Peyer's patch (tissue), 4 donors: Measurements from ENCODE around the gene DNAJB1. TPM values are rescaled to one million over a fixed set of nuclear protein-coding genes. Genes with fewer than 3 reads are reported as not detected.

Source experiments
- DNase-seq, 3 donors: peaks; one replicate each; pipeline ENCODE4 v3.0.0-alpha.2; 2017 to 2019
- H3K27ac ChIP-seq, 4 donors: fragments of 200-600 bp; sonication (generic); one replicate each; pipeline ENCODE4 v1.5.1; 2016 to 2019
- H3K27me3 ChIP-seq, 2 donors: fragments of 200-600 bp; sonication (generic); one replicate each; pipeline ENCODE4 v1.5.1; 2019
- H3K36me3 ChIP-seq, 3 donors: fragments of 200-600 bp; sonication (generic); one replicate each; pipeline ENCODE4 v1.5.1; 2016 to 2019
- H3K4me1 ChIP-seq, 4 donors: fragments of 200-600 bp; sonication (generic); one replicate each; pipeline ENCODE4 v1.5.1; 2016 to 2019
- H3K4me3 ChIP-seq, 4 donors: fragments of 200-600 bp; sonication (generic); 1 replicate in 3 of 4; 2 replicates in 1 of 4; pipeline ENCODE4 v1.5.1; 2016 to 2019; ENCODE audit warnings: mild to moderate bottlenecking in 1 of 4
- H3K9me3 ChIP-seq, 4 donors: fragments of 200-600 bp; sonication (generic); one replicate each; pipeline ENCODE4 v1.5.1; 2016 to 2019; ENCODE audit warnings: mild to moderate bottlenecking in 1 of 4
- POLR2A ChIP-seq, 2 donors: fragments of 450-650 bp; IDR thresholded peaks; one replicate each; pipeline ENCODE4 v1.5.1; 2017; ENCODE audit warnings: antibody characterized with exemption in 2 of 2, mild to moderate bottlenecking in 2 of 2, moderate library complexity in 2 of 2
- total RNA-seq, 4 donors: library from RNA; depleted of rRNA; stranded (reverse); fragments of >200 nt; gene quantifications; one replicate each; pipeline ENCODE4 v1.1.0, GENCODE V29; 2016
- TF ChIP-seq, protein P1 (sequence below), 6 experiments: fragments of 450-650 bp in 4 of 6; fragments of 200-600 bp in 2 of 6; sonication (generic) in 1 of 6; IDR thresholded peaks; one replicate each; pipeline ENCODE4 v1.5.1; 2017 to 2019; ENCODE audit warnings: antibody characterized with exemption in 6 of 6, mild to moderate bottlenecking in 3 of 6, moderate library complexity in 1 of 6

The DNAJB1 gene
- total RNA-seq, 4 donors from 2014 or later: 34.5 to 60.2 (median 54.1) TPM

DNA sequence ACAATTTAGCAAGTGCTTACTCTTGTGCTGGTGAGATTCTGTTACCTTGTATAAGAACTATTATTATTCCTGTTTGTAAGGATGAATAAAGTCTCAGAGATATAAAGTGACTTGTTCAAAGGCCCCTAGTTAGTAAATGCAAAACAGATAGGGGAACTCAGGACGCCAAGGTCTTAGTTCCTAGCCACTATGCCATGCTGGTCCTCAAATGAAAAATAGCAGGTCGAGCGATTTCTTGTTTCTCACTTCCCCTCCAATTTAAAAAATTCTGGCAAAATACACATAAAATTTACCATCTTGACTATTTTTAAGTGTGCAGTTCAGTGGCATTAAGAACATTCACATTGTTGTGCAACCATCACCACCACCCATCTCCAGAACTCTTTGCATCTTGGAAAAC is 12.3 kb upstream of the DNAJB1 start:
- TF ChIP-seq POLR2A (IDR thresholded peaks at IDR 0.05): no peak
- TF ChIP-seq, protein P1, sequence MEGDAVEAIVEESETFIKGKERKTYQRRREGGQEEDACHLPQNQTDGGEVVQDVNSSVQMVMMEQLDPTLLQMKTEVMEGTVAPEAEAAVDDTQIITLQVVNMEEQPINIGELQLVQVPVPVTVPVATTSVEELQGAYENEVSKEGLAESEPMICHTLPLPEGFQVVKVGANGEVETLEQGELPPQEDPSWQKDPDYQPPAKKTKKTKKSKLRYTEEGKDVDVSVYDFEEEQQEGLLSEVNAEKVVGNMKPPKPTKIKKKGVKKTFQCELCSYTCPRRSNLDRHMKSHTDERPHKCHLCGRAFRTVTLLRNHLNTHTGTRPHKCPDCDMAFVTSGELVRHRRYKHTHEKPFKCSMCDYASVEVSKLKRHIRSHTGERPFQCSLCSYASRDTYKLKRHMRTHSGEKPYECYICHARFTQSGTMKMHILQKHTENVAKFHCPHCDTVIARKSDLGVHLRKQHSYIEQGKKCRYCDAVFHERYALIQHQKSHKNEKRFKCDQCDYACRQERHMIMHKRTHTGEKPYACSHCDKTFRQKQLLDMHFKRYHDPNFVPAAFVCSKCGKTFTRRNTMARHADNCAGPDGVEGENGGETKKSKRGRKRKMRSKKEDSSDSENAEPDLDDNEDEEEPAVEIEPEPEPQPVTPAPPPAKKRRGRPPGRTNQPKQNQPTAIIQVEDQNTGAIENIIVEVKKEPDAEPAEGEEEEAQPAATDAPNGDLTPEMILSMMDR (IDR thresholded peaks at IDR 0.05): no peak

DNA sequence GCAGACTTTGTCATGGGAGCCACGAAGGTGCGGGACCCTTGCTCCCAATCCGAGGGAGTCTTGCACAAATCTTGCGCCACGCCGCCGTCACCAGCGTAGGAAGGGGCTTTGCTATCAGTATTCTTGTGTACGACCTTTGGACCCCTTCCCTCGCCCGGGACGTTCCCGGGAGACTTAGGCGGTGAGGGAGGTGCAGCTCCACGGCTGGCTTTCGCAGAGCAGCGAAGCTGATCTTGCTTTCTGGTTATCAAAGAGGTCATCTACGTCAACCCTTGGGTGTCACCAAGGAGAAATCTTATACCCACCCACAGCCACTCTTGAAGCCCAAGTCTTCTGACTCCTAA is 11.8 kb upstream of the DNAJB1 start:
- peak overlapping the region; percentile 64 to 88 (median 74) for H3K4me3 ChIP-seq
- DNase-seq: peak in 2 of 3 donors; percentile 85 to 86
- H3K36me3 ChIP-seq: no peaks in the 10 kb centered on the region
- no peaks in the 10 kb centered on the region for H3K9me3 ChIP-seq
- H3K4me1 ChIP-seq: peaks cover 0 to 25% (median 2%) of the 10 kb centered on the region in 4 donors
- TF ChIP-seq, protein P1 (IDR thresholded peaks at IDR 0.05): no peak
- no peak for TF ChIP-seq POLR2A (IDR thresholded peaks at IDR 0.05)
- H3K27me3 ChIP-seq: no peaks in the 10 kb centered on the region
- peak overlapping the region; percentile 92 to 98 (median 96) for H3K27ac ChIP-seq

More for the DNA sequence above, 12.3 kb upstream of the DNAJB1 start:
- Histone ChIP-seq H3K27me3 (no peaks in the 10 kb centered on the region), H3K9me3 (no peaks in the 10 kb centered on the region), H3K27ac (peak overlapping the region; percentile 92 to 98 (median 96)), H3K4me3 (peak overlapping the region in 3 of 4 donors; percentile 70 to 88 (median 77)), H3K4me1 (peaks cover 0 to 25% (median 2%) of the 10 kb centered on the region in 4 donors), H3K36me3 (no peaks in the 10 kb centered on the region)
- no peak for DNase-seq

DNA sequence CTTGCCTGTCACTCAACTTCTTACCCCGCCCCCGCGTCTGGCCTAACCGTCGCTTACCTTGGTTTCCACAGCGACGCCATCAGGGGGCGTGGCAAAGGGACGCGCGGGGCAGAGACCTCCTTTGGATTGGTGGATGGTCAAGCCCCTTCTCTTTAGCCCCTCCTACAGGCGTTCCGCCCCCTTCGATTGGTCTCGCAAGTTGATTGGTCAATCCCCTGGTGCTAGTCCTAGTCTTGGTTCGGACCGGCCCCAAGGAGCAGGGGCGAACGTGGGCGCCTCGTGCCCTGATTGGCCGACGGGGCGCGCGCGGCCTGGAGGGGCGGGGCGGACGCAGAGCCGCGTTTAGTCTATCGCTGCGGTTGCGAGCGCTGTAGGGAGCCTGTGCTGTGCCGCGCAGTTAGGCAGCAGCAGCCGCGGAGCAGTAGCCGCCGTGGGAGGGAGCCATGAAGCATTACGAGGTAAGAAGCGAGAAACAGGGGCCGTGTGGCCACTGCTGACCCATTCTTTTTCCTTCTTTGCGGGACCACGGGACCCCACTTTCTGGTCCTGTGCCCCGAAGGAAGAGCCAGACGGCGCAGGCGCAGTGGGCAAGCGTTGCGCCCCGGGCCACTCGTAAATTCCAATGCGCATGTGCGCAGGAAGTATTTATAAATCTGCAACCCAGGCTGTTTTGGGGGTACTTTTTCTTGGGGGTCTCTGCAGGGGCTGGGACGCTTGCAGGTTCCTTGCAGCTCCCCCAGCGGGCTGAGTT is 11.2 kb upstream of the DNAJB1 start, which contains the start of gene TECR:
TECR (plus strand) TSS at position 341 of the 751 bp plus-strand sequence; CDS start at position 444, 103 bp downstream.
- Histone ChIP-seq H3K36me3 (no peaks in the 10 kb centered on the region), H3K27me3 (no peaks in the 10 kb centered on the region), H3K9me3 (no peaks in the 10 kb centered on the region), H3K27ac (peak within 1 kb of the TSS; percentile 92 to 98 (median 96)), H3K4me3 (peak within 1 kb of the TSS; percentile 64 to 88 (median 74)), H3K4me1 (peaks cover 0 to 25% (median 2%) of the 10 kb centered on the region in 4 donors)
- peak; percentile 99 for TF ChIP-seq POLR2A (IDR thresholded peaks at IDR 0.05)
- TF ChIP-seq, protein P1 (IDR thresholded peaks at IDR 0.05): peak in 1 of 6 experiments; percentile 18
- peak; percentile 100 for DNase-seq

DNA sequence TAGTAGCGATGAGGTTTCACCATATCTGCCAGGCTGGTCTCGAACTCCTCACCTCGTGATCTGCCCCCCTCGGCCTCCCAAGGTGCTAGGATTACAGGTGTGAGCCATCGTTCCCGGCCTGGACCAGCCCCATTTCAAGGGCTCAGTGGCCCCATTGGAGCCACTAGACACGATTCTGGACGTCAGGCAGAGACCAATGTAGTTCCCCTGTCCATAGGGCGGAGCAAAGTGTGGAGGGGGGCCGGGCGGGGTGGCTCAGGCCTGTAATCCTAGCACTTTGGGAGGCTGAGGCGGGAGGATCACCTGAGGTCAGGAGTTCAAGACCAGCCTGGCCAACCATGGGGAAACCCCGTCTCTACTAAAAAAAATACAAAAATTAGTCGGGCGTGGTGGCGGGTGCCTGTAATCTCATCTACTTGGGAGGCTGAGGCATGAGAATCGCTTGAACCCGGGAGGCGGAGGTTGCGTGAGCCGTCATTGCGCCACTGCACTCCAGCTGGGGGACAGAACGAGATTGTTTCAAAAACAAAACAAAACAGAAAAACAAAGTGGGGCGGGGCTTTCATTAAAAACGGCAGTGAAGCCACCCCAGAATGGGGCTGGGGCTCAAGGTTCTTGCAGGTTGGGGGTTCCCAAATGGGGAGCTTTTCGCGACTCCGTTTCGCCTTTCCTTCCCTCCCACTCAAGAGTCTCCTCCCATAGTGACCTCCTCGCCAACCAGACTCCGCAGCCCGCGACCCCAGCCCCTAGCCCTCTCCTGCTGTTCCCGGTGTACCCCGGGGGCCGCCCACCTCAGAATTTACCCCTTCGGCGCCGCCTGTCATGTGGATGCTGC is 10.4 kb upstream of the DNAJB1 start:
- Histone ChIP-seq H3K27ac (peak overlapping the region; percentile 56 to 98 (median 96)), H3K9me3 (no peaks in the 10 kb centered on the region), H3K27me3 (no peaks in the 10 kb centered on the region), H3K36me3 (no peaks in the 10 kb centered on the region), H3K4me3 (peak overlapping the region; percentile 52 to 77 (median 70)), H3K4me1 (peaks cover 0 to 25% (median 2%) of the 10 kb centered on the region in 4 donors)
- TF ChIP-seq POLR2A (IDR thresholded peaks at IDR 0.05): no peak
- TF ChIP-seq, protein P1 (IDR thresholded peaks at IDR 0.05): no peak
- DNase-seq: no peak

DNA sequence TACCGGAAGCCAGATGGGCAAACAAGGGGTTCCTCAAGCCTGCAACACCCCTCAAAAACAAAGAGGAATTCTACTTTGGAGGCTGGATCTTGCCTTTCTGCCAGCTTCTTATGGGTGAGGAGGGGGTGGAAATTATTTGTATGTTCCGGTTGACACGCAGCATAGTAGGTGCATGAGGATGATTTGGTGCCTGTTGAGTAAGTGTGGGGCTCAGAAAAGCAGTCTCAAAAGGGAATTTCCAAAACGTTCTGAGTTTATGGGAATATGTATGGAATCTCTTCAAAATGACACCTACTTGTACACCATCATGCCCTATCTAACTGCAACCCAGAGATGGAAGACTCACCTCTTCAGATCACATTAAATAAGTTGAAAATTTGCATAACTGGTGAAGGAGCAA is 8.2 kb upstream of the DNAJB1 start:
- TF ChIP-seq POLR2A (IDR thresholded peaks at IDR 0.05): no peak
- TF ChIP-seq, protein P1 (IDR thresholded peaks at IDR 0.05): no peak
- H3K36me3 ChIP-seq: no peaks in the 10 kb centered on the region
- DNase-seq: no peak

More for the DNA sequence above, 8.2 kb upstream of the DNAJB1 start:
- Histone ChIP-seq H3K27me3 (no peaks in the 10 kb centered on the region), H3K9me3 (no peaks in the 10 kb centered on the region), H3K4me1 (peaks cover 0 to 23% (median 5%) of the 10 kb centered on the region in 4 donors), H3K27ac (no peak overlapping the region), H3K4me3 (no peak overlapping the region)
